GM12878 (cell line): ENCODE data around the gene SULT1A3. TPM values are rescaled to one million over a fixed set of nuclear protein-coding genes. Genes with fewer than 3 reads are reported as not detected.

ENCODE experiments used
- ATAC-seq: fragments of 200-7000 bp; cut with Tn5 transposase; 3 replicates; pipeline ENCODE4 v1.9.1; 2020; ENCODE audit warnings: mild to moderate bottlenecking, moderate library complexity
- BruUV-seq: library from RNA; stranded (reverse); fragments of 400-500 nt; replicated peaks from 2 replicates; lab custom pipeline; 2021; lab: Mats Ljungman, UMichigan
- CTCF ChIA-PET: fragments of 300-600 bp; sonication (Branson Sonifier 250); formaldehyde crosslinking; extraction: SDS; loops from one replicate; lab custom pipeline; 2021; ENCODE audit warnings: inconsistent platforms; lab: Yijun Ruan, JAX
- POLR2A ChIA-PET: fragments of 350-600 bp; formaldehyde crosslinking; extraction: SDS; loops from one replicate; lab custom pipeline; 2021; ENCODE audit warnings: inconsistent platforms; lab: Charles Lee
- RAD21 ChIA-PET: fragments of 300-600 bp; sonication (Branson Sonifier 250); formaldehyde crosslinking; loops from one replicate; lab custom pipeline; 2023; ENCODE audit warnings: antibody characterized with exemption; ENCODE audit not compliant: unreplicated experiment; lab: Charles Lee
- SMC1A ChIA-PET: fragments of 300-600 bp; sonication (Branson Sonifier 250); formaldehyde crosslinking; loops from one replicate; lab custom pipeline; 2023; ENCODE audit not compliant: unreplicated experiment, uncharacterized antibody; lab: Charles Lee
- DNase-seq: peaks from one replicate; pipeline ENCODE4 v3.0.0-alpha.2; 2011; ENCODE audit warnings: low read depth, low spot score
- FAIRE-seq: peaks from 3 replicates; lab custom pipeline; 2011; peaks lifted over from hg19 to GRCh38; lab: Jason Lieb, UNC
- H2AFZ ChIP-seq: 2 replicates; pipeline ENCODE4 v1.6.0; 2011; ENCODE audit warnings: low read depth, low read length, control low read depth; ENCODE audit not compliant: control insufficient read depth
- H3K27ac ChIP-seq: 2 replicates; pipeline ENCODE4 v1.5.1; 2011; ENCODE audit warnings: control low read depth; ENCODE audit not compliant: control insufficient read depth, insufficient read depth
- H3K27me3 ChIP-seq, 2 experiments: replicated peaks in 1 of 2; 2 replicates each; pipeline versions ENCODE4 v1.6.0 to v1.6.1; 2011; ENCODE audit warnings: low read length in 1 of 2; ENCODE audit not compliant: control insufficient read depth in 2 of 2, insufficient read depth in 2 of 2
- H3K36me3 ChIP-seq, 2 experiments: 2 replicates each; pipeline ENCODE4 v1.5.1; 2011; ENCODE audit warnings: low read length in 1 of 2; ENCODE audit not compliant: control insufficient read depth in 2 of 2, insufficient read depth in 2 of 2
- H3K4me1 ChIP-seq: 2 replicates; pipeline ENCODE4 v1.6.1; 2011; ENCODE audit warnings: mild to moderate bottlenecking, low read length, moderate library complexity, mixed read lengths; ENCODE audit not compliant: control insufficient read depth, insufficient read depth
- H3K4me2 ChIP-seq: 2 replicates; pipeline ENCODE4 v1.6.0; 2011; ENCODE audit warnings: control low read depth; ENCODE audit not compliant: control insufficient read depth, insufficient read depth
- H3K4me3 ChIP-seq: fragments of 200-600 bp; sonication (generic); 2 replicates; pipeline ENCODE4 v1.5.1; 2016
- H3K79me2 ChIP-seq: 2 replicates; pipeline ENCODE4 v1.6.0; 2011; ENCODE audit warnings: low read length; ENCODE audit not compliant: control insufficient read depth, insufficient read depth
- H3K9ac ChIP-seq: 2 replicates; pipeline ENCODE4 v1.8.0; 2011; ENCODE audit warnings: low read length, control low read depth, mixed read lengths; ENCODE audit not compliant: control insufficient read depth, insufficient read depth
- H3K9me3 ChIP-seq: replicated peaks from 3 replicates; pipeline ENCODE4 v1.5.1; 2011; ENCODE audit warnings: mild to moderate bottlenecking, low read length; ENCODE audit not compliant: control insufficient read depth, insufficient read depth
- H4K20me1 ChIP-seq: 2 replicates; pipeline ENCODE4 v1.6.0; 2011; ENCODE audit not compliant: control insufficient read depth, insufficient read depth
- ASH2L ChIP-seq: fragments of 300-600, 200-600 bp; sonication (generic); IDR thresholded peaks from 2 replicates; pipeline ENCODE4 v1.6.1; 2017; ENCODE audit warnings: low read depth, mild to moderate bottlenecking, borderline replicate concordance
- ATF7 ChIP-seq: fragments of 450-650 bp; IDR thresholded peaks from 2 replicates; pipeline ENCODE4 v1.6.1; 2016; ENCODE audit warnings: low read depth, mild to moderate bottlenecking
- BHLHE40 ChIP-seq, 2 experiments: fragments of 450-650 bp in 1 of 2; IDR thresholded peaks; 2 replicates each; pipeline ENCODE4 v1.6.1; 2011 to 2017; ENCODE audit warnings: low read depth in 2 of 2, borderline replicate concordance in 1 of 2, improper control_type of control experiment in 1 of 2, low read length in 1 of 2, mild to moderate bottlenecking in 1 of 2
- HDAC2 ChIP-seq: fragments of 200-600 bp; sonication (generic); IDR thresholded peaks from 2 replicates; pipeline ENCODE4 v1.6.1; 2017
- PAX5 ChIP-seq: IDR thresholded peaks from 2 replicates; pipeline ENCODE4 v1.6.1; 2011; ENCODE audit warnings: low read depth, low read length, borderline replicate concordance
- PML ChIP-seq: IDR thresholded peaks from 2 replicates; pipeline ENCODE4 v1.6.1; 2012; ENCODE audit warnings: low read length, inconsistent platforms
- RAD51 ChIP-seq: fragments of 450-650 bp; IDR thresholded peaks from 2 replicates; pipeline ENCODE4 v1.6.1; 2016; ENCODE audit warnings: moderate library complexity, mild to moderate bottlenecking, inconsistent platforms
- RCOR1 ChIP-seq: conservative IDR thresholded peaks from 2 replicates; pipeline ENCODE4 v1.6.1; 2012; ENCODE audit warnings: low read depth, low read length, improper control_type of control experiment
- RELB ChIP-seq: fragments of 450-650 bp; IDR thresholded peaks from 2 replicates; pipeline ENCODE4 v1.6.1; 2017; ENCODE audit warnings: low read depth, mild to moderate bottlenecking, moderate library complexity
- TAF1 ChIP-seq: IDR thresholded peaks from 2 replicates; pipeline ENCODE4 v1.6.1; 2011; ENCODE audit warnings: mild to moderate bottlenecking, low read depth, low read length, borderline replicate concordance
- ZNF274 ChIP-seq: IDR thresholded peaks from one replicate; pipeline ENCODE4 v1.8.0; 2011; ENCODE audit not compliant: insufficient read length, insufficient read depth
- WGBS: methylation state at CpG from one replicate; pipeline ENCODE4 v1.1.6; 2016; ENCODE audit warnings: low lambda C conversion rate; ENCODE audit not compliant: insufficient replicate concordance, insufficient coverage; ENCODE audit errors: missing lambda C conversion rate; 5-methylcytosine and 5-hydroxymethylcytosine counted together
- in situ Hi-C: fragments of 300-500 bp; cut with MboI; formaldehyde crosslinking; loops from 9 replicates; pipeline ENCODE4 v1.14.3; 2018; ENCODE audit warnings: mixed read lengths
- intact Hi-C: fragments of 100-400 bp; cut with micrococcal nuclease; formaldehyde crosslinking; loops from one replicate; pipeline ENCODE4 v1.14.2; 2022; ENCODE audit not compliant: unreplicated experiment
- polyA plus RNA-seq, 11 experiments: library from polyadenylated mRNA; depleted of rRNA in 4 of 11; unstranded in 6 of 11; stranded (reverse) in 5 of 11; fragments of >200 nt; fragmentation: Nextera tagmentation in 4 of 11; fragmentation: Illumina TruSeq in 1 of 11; extraction: Ambion mirVana in 4 of 11; extraction: Trizol in 1 of 11; gene quantifications; 1 replicate in 1 of 11; 2 replicates in 10 of 11; pipeline versions ENCODE4 v1.2.1 to v1.2.3, GENCODE V29; 2011 to 2016; ENCODE audit warnings: inconsistent platforms in 2 of 11, missing spikeins in 2 of 11, low read depth in 1 of 11
- total RNA-seq, 4 experiments: library from RNA; depleted of rRNA in 3 of 4; stranded (reverse); fragments of >200 nt in 3 of 4; fragmentation: Illumina TruSeq in 1 of 4; extraction: Trizol in 1 of 4; gene quantifications; 2 replicates each; pipeline versions ENCODE4 v1.2.1 to v1.2.3, GENCODE V29; 2013 to 2021
- TF ChIP-seq, protein P1 (sequence below): fragments of 450-650 bp; IDR thresholded peaks from 2 replicates; pipeline ENCODE4 v1.6.1; 2017; ENCODE audit warnings: mild to moderate bottlenecking, moderate library complexity

Gene SULT1A3
- total and polyA plus RNA-seq, 10 of the 15 experiments (the other 5 are each of a cell fraction or from before 2014, with no cell fraction given), result 3.3 to 15.8 (median 6.2) TPM

GRCh38 chr16:30152517-30152916 is 46.5 kb upstream of the SULT1A3 start:
- DNase-seq, result no peak
- intact Hi-C loops, result no loop called here
- no TSS peak for BruUV-seq
- no peak overlapping the region for H3K27ac ChIP-seq
- H3K36me3 ChIP-seq, result no peaks in the 10 kb centered on the region
- ChIA-PET RAD21 (no interaction called here), POLR2A (interaction anchor here (0.5 to 0.6 kb wide), 2 partner anchors 140 to 381 kb away, joined by 4 to 6 read pairs; no protein-coding TSS in a partner anchor), CTCF (interaction anchor here (2.0 kb wide), 1 partner anchor 10 kb away, joined by 9 read pairs; no protein-coding TSS in a partner anchor), SMC1A (interaction anchor here (1.0 kb wide), 1 partner anchor 10 kb away, joined by 3 read pairs; no protein-coding TSS in a partner anchor)
- TF ChIP-seq BHLHE40 (IDR thresholded peaks at IDR 0.05; ENCODE audit: borderline replicate concordance in 1 of 2, low read depth in 2 of 2, low read length in 1 of 2) (no peak), RAD51 (no peak), TAF1 (no peak)
- 85% methylated on average over 9 of the region's 9 CpGs for WGBS
- H3K4me1 ChIP-seq, result no peaks in the 10 kb centered on the region
- H3K9me3 ChIP-seq, result peaks cover 6% of the 10 kb centered on the region
- H3K9ac ChIP-seq, result no peak overlapping the region
- no peaks in the 10 kb centered on the region for H3K27me3 ChIP-seq
- H4K20me1 ChIP-seq, result no peaks in the 10 kb centered on the region
- ATAC-seq, result no peak
- FAIRE-seq, result no peak
- no peaks in the 10 kb centered on the region for H3K79me2 ChIP-seq
- H3K4me2 ChIP-seq, result no peak overlapping the region
- no peak overlapping the region for H3K4me3 ChIP-seq
- in situ Hi-C loops, result no loop called here
- no peak overlapping the region for H2AFZ ChIP-seq

- DNase-seq, result no peak
- POLR2A ChIA-PET, result interaction anchor here (0.6 to 0.7 kb wide), 3 partner anchors 153 to 209 kb away, joined by 4 to 8 read pairs (median 5); no protein-coding TSS in a partner anchor
- Histone ChIP-seq H3K4me2 (no peak overlapping the region), H3K9ac (no peak overlapping the region), H3K27me3 (no peaks in the 10 kb centered on the region), H2AFZ (no peak overlapping the region), H3K4me3 (no peak overlapping the region), H3K79me2 (no peaks in the 10 kb centered on the region), H4K20me1 (no peaks in the 10 kb centered on the region), H3K36me3 (no peaks in the 10 kb centered on the region), H3K9me3 (no peaks in the 10 kb centered on the region; the same call in 2 of the 3 replicates), H3K4me1 (no peaks in the 10 kb centered on the region; the same call in 1 of the 2 replicates), H3K27ac (no peak overlapping the region)
- ATAC-seq, result no peak
- RAD21 ChIA-PET, result interaction anchor here (1.2 kb wide), 2 partner anchors 12 to 63 kb away, joined by 3 to 4 read pairs; partner anchors contain the start of gene TBX6
- in situ Hi-C loops (no loop called here), intact Hi-C loops (no loop called here)
- 93% methylated on average over 5 of the region's 5 CpGs for WGBS
- CTCF ChIA-PET, result interaction anchor here (0.9 kb wide), 1 partner anchor 35 kb away, joined by 5 read pairs; no protein-coding TSS in a partner anchor
- no TSS peak for BruUV-seq
- SMC1A ChIA-PET, result interaction anchor here (1.2 kb wide), 1 partner anchor 9 kb away, joined by 3 read pairs; no protein-coding TSS in a partner anchor
- no peak for FAIRE-seq
- TF ChIP-seq, protein P1, sequence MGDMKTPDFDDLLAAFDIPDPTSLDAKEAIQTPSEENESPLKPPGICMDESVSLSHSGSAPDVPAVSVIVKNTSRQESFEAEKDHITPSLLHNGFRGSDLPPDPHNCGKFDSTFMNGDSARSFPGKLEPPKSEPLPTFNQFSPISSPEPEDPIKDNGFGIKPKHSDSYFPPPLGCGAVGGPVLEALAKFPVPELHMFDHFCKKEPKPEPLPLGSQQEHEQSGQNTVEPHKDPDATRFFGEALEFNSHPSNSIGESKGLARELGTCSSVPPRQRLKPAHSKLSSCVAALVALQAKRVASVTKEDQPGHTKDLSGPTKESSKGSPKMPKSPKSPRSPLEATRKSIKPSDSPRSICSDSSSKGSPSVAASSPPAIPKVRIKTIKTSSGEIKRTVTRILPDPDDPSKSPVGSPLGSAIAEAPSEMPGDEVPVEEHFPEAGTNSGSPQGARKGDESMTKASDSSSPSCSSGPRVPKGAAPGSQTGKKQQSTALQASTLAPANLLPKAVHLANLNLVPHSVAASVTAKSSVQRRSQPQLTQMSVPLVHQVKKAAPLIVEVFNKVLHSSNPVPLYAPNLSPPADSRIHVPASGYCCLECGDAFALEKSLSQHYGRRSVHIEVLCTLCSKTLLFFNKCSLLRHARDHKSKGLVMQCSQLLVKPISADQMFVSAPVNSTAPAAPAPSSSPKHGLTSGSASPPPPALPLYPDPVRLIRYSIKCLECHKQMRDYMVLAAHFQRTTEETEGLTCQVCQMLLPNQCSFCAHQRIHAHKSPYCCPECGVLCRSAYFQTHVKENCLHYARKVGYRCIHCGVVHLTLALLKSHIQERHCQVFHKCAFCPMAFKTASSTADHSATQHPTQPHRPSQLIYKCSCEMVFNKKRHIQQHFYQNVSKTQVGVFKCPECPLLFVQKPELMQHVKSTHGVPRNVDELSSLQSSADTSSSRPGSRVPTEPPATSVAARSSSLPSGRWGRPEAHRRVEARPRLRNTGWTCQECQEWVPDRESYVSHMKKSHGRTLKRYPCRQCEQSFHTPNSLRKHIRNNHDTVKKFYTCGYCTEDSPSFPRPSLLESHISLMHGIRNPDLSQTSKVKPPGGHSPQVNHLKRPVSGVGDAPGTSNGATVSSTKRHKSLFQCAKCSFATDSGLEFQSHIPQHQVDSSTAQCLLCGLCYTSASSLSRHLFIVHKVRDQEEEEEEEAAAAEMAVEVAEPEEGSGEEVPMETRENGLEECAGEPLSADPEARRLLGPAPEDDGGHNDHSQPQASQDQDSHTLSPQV, result no peak
- no peak for TF ChIP-seq RCOR1
- no peak for TF ChIP-seq PML
- no peak for TF ChIP-seq RELB
- TF ChIP-seq ATF7, result no peak
- no peak for TF ChIP-seq ZNF274
- no peak for TF ChIP-seq PAX5
- TF ChIP-seq HDAC2, result no peak
- TF ChIP-seq ASH2L, result no peak
Measured at GRCh38 chr16:30155188-30155587, 43.9 kb upstream of the SULT1A3 start.
